Neuron (in vitro differentiated cells): ENCODE results near the gene EXOC3.

ENCODE experiments used
- H2AFZ ChIP-seq: one replicate; pipeline ENCODE4 v1.6.1; 2013; ENCODE audit warnings: low read depth, mild to moderate bottlenecking, inconsistent platforms, low read length, moderate library complexity
- H3K27me3 ChIP-seq: one replicate; pipeline ENCODE4 v1.6.1; 2013; ENCODE audit warnings: low read length; ENCODE audit not compliant: insufficient read depth
- H3K36me3 ChIP-seq: one replicate; pipeline ENCODE4 v1.6.1; 2013; ENCODE audit warnings: low read length; ENCODE audit not compliant: insufficient read depth
- H3K4me1 ChIP-seq: one replicate; pipeline ENCODE4 v1.6.1; 2013; ENCODE audit warnings: low read length; ENCODE audit not compliant: insufficient read depth
- H3K4me3 ChIP-seq: 2 replicates; pipeline ENCODE4 v1.5.1; 2013; ENCODE audit warnings: mild to moderate bottlenecking, low read length, moderate library complexity
- H3K9me3 ChIP-seq: one replicate; pipeline ENCODE4 v1.6.1; 2013; ENCODE audit warnings: low read length

EXOC3 gene

GRCh38 chr5:464843-465590 is 22.0 kb downstream of the EXOC3 start:
- no peaks in the 10 kb centered on the region for H3K4me1 ChIP-seq
- peaks cover 58% of the 10 kb centered on the region for H3K36me3 ChIP-seq
- no peak overlapping the region for H3K4me3 ChIP-seq
- no peak overlapping the region for H2AFZ ChIP-seq
- H3K27me3 ChIP-seq, result no peaks in the 10 kb centered on the region
- H3K9me3 ChIP-seq, result no peaks in the 10 kb centered on the region

- no peak overlapping the region for H2AFZ ChIP-seq
- no peaks in the 10 kb centered on the region for H3K9me3 ChIP-seq
Measured at GRCh38 chr5:465591-466403, 22.8 kb downstream of the EXOC3 start.

GRCh38 chr5:466661-467310 is 23.8 kb downstream of the EXOC3 start:
- no peaks in the 10 kb centered on the region for H3K9me3 ChIP-seq
- no peaks in the 10 kb centered on the region for H3K27me3 ChIP-seq
- H2AFZ ChIP-seq, result no peak overlapping the region
- peaks cover 7% of the 10 kb centered on the region for H3K4me1 ChIP-seq
- H3K36me3 ChIP-seq, result peaks cover 61% of the 10 kb centered on the region
- no peak overlapping the region for H3K4me3 ChIP-seq

More at GRCh38 chr5:465591-466403, 22.8 kb downstream of the EXOC3 start:
- Histone ChIP-seq H3K4me1 (no peaks in the 10 kb centered on the region), H3K4me3 (no peak overlapping the region), H3K36me3 (peaks cover 57% of the 10 kb centered on the region), H3K27me3 (no peaks in the 10 kb centered on the region)

- Histone ChIP-seq H3K9me3 (no peaks in the 10 kb centered on the region), H3K4me3 (no peak overlapping the region), H3K36me3 (peaks cover 46% of the 10 kb centered on the region), H2AFZ (no peak overlapping the region), H3K27me3 (no peaks in the 10 kb centered on the region), H3K4me1 (peaks cover 13% of the 10 kb centered on the region)
Measured at GRCh38 chr5:468401-468800, 25.4 kb downstream of the EXOC3 start.

GRCh38 chr5:469752-470483 is 26.9 kb downstream of the EXOC3 start:
- peaks cover 37% of the 10 kb centered on the region for H3K36me3 ChIP-seq
- H2AFZ ChIP-seq, result no peak overlapping the region
- H3K4me3 ChIP-seq, result no peak overlapping the region
- no peaks in the 10 kb centered on the region for H3K9me3 ChIP-seq
- H3K4me1 ChIP-seq, result peaks cover 16% of the 10 kb centered on the region
- H3K27me3 ChIP-seq, result no peaks in the 10 kb centered on the region

GRCh38 chr5:470961-471749 is 28.2 kb downstream of the EXOC3 start:
- H3K27me3 ChIP-seq, result no peaks in the 10 kb centered on the region
- H3K36me3 ChIP-seq, result peaks cover 25% of the 10 kb centered on the region
- H3K4me3 ChIP-seq, result peak overlapping the region; percentile 86
- no peaks in the 10 kb centered on the region for H3K9me3 ChIP-seq
- no peak overlapping the region for H2AFZ ChIP-seq
- peaks cover 21% of the 10 kb centered on the region for H3K4me1 ChIP-seq

- H3K4me3 ChIP-seq, result peak overlapping the region; percentile 86
- H3K9me3 ChIP-seq, result no peaks in the 10 kb centered on the region
- H3K36me3 ChIP-seq, result peaks cover 20% of the 10 kb centered on the region
Measured at GRCh38 chr5:471750-472058, 28.7 kb downstream of the EXOC3 start.

GRCh38 chr5:472076-472655 is 29.2 kb downstream of the EXOC3 start:
- peak overlapping the region; percentile 70 for H2AFZ ChIP-seq
- H3K27me3 ChIP-seq, result no peaks in the 10 kb centered on the region
- H3K4me3 ChIP-seq, result peak overlapping the region; percentile 86

More at GRCh38 chr5:471750-472058, 28.7 kb downstream of the EXOC3 start:
- no peaks in the 10 kb centered on the region for H3K27me3 ChIP-seq
- H2AFZ ChIP-seq, result no peak overlapping the region
- H3K4me1 ChIP-seq, result peaks cover 21% of the 10 kb centered on the region

GRCh38 chr5:472656-473550 is 29.9 kb downstream of the EXOC3 start:
- Histone ChIP-seq H2AFZ (peak overlapping the region; percentile 70), H3K4me1 (peaks cover 21% of the 10 kb centered on the region), H3K27me3 (no peaks in the 10 kb centered on the region), H3K4me3 (peak overlapping the region; percentile 86), H3K9me3 (no peaks in the 10 kb centered on the region), H3K36me3 (peaks cover 17% of the 10 kb centered on the region)

More at GRCh38 chr5:472076-472655, 29.2 kb downstream of the EXOC3 start:
- Histone ChIP-seq H3K9me3 (no peaks in the 10 kb centered on the region), H3K36me3 (peaks cover 17% of the 10 kb centered on the region), H3K4me1 (peaks cover 21% of the 10 kb centered on the region)

- Histone ChIP-seq H3K27me3 (no peaks in the 10 kb centered on the region), H3K4me1 (peaks cover 21% of the 10 kb centered on the region), H3K36me3 (peaks cover 15% of the 10 kb centered on the region), H2AFZ (peak overlapping the region; percentile 56), H3K4me3 (peak overlapping the region; percentile 52), H3K9me3 (no peaks in the 10 kb centered on the region)
Measured at GRCh38 chr5:473551-474192, 30.7 kb downstream of the EXOC3 start.
